Spleen (tissue), 11 donors: ENCODE measurements around the gene KCNF1. TPM values are rescaled to one million over a fixed set of nuclear protein-coding genes. Genes with fewer than 3 reads are reported as not detected.

Experiments
- DNase-seq: peaks from one replicate; pipeline ENCODE4 v3.0.0-alpha.2; 2020
- H3K27ac ChIP-seq, 8 donors: fragments of 200-600 bp; sonication (generic) in 7 of 8; 1 replicate in 4 of 8; 2 replicates in 4 of 8; pipeline versions ENCODE4 v1.5.0 to v1.8.0; 2016 to 2021; ENCODE audit warnings: inconsistent platforms in 4 of 8, mild to moderate bottlenecking in 4 of 8, moderate library complexity in 1 of 8
- H3K27me3 ChIP-seq, 7 donors: fragments of 200-600 bp; sonication (generic) in 6 of 7; replicated peaks in 1 of 7; 1 replicate in 4 of 7; 2 replicates in 3 of 7; pipeline versions ENCODE4 v1.5.0 to v1.8.0; 2016 to 2021; ENCODE audit warnings: inconsistent platforms in 3 of 7, mild to moderate bottlenecking in 1 of 7
- H3K36me3 ChIP-seq, 6 donors: fragments of 200-600 bp; sonication (generic) in 5 of 6; 1 replicate in 4 of 6; 2 replicates in 2 of 6; pipeline versions ENCODE4 v1.5.0 to v1.8.0; 2016 to 2021; ENCODE audit warnings: inconsistent platforms in 2 of 6
- H3K4me1 ChIP-seq, 6 donors: fragments of 200-600 bp; sonication (generic) in 5 of 6; 1 replicate in 3 of 6; 2 replicates in 3 of 6; pipeline versions ENCODE4 v1.5.0 to v1.8.0; 2016 to 2021; ENCODE audit warnings: inconsistent platforms in 3 of 6
- H3K4me3 ChIP-seq, 8 donors: fragments of 200-600 bp; sonication (generic) in 7 of 8; 1 replicate in 4 of 8; 2 replicates in 4 of 8; pipeline versions ENCODE4 v1.5.0 to v1.8.0; 2016 to 2021; ENCODE audit warnings: inconsistent platforms in 4 of 8, mild to moderate bottlenecking in 4 of 8, moderate library complexity in 2 of 8
- H3K9me3 ChIP-seq, 8 donors: fragments of 200-600 bp; sonication (generic) in 7 of 8; 1 replicate in 4 of 8; 2 replicates in 4 of 8; pipeline versions ENCODE4 v1.5.0 to v1.8.0; 2016 to 2021; ENCODE audit warnings: inconsistent platforms in 4 of 8
- CTCF ChIP-seq, 11 experiments: fragments of 200-600 bp in 7 of 11; fragments of 450-650 bp in 4 of 11; sonication (generic) in 4 of 11; IDR thresholded peaks in 8 of 11; conservative IDR thresholded peaks in 3 of 11; 1 replicate in 7 of 11; 2 replicates in 4 of 11; pipeline versions ENCODE4 v1.4.0 to v1.8.0; 2016 to 2021; ENCODE audit warnings: antibody characterized with exemption in 11 of 11, inconsistent platforms in 4 of 11, mild to moderate bottlenecking in 1 of 11
- POLR2A ChIP-seq, 3 donors: fragments of 450-650 bp; IDR thresholded peaks; one replicate each; pipeline ENCODE4 v1.5.1; 2017; ENCODE audit warnings: antibody characterized with exemption in 3 of 3, mild to moderate bottlenecking in 1 of 3
- POLR2AphosphoS5 ChIP-seq, 3 donors: sonication (generic); formaldehyde crosslinking; IDR thresholded peaks; one replicate each; pipeline ENCODE4 v1.5.1; 2017; ENCODE audit warnings: antibody characterized with exemption in 3 of 3
- WGBS, 5 donors: extraction: QIAGEN DNeasy Blood & Tissue Kit in 3 of 5; methylation state at CpG; one replicate each; pipeline versions ENCODE4 v1.1.5 to v1.1.7; 2013 to 2018; 5-methylcytosine and 5-hydroxymethylcytosine counted together
- intact Hi-C: fragments of 100-400 bp; cut with DNase I; formaldehyde crosslinking; loops from one replicate; pipeline ENCODE4 v1.15.0; 2023; ENCODE audit warnings: low total_unique reads
- polyA plus RNA-seq, 3 donors: library from polyadenylated mRNA; stranded (reverse); fragments of 200-250 nt; gene quantifications; one replicate each; pipeline ENCODE4 v1.2.1, GENCODE V29; 2013
- total RNA-seq, 7 donors: library from RNA; depleted of rRNA in 3 of 7; stranded (reverse); fragments of >200 nt in 3 of 7; fragmentation: NEBNext Ultra II Directional in 4 of 7; extraction: Animal tissue kit (Norgen Biotek cat#: 25700) in 4 of 7; gene quantifications; one replicate each; pipeline versions ENCODE4 v1.1.0 to v1.2.1, GENCODE V29; 2016 to 2021
- donor health status: healthy with polysubstance abuse.
- donor health status: DM: no; HTN: no; CAD: no; lungs with moderate emphysema.
- donor health status: DM: no; HTN: no; CAD: no.
- donor health status: Bipolar disorder and iron deficiency.
- donor health status: healthy.
- donor health status: DM: no; HTN: no; CAD: no.
- donor health status: DM: yes; HTN: yes; CAD: no.

The KCNF1 gene
- total and polyA plus RNA-seq, 10 donors: 0.16 to 1.2 (median 0.57) TPM; not detected in 3

- Histone ChIP-seq H3K4me3 (no peak overlapping the region), H3K9me3 (no peaks in the 10 kb centered on the region), H3K36me3 (no peaks in the 10 kb centered on the region), H3K27ac (no peak overlapping the region), H3K4me1 (no peaks in the 10 kb centered on the region), H3K27me3 (peaks cover 0 to 53% (median 0%) of the 10 kb centered on the region in 7 donors)
- DNase-seq: peak; percentile 48
- intact Hi-C loops: no loop called here
- TF ChIP-seq POLR2AphosphoS5 (IDR thresholded peaks at IDR 0.05): no peak
- TF ChIP-seq CTCF (IDR thresholded peaks at IDR 0.05 in 8 of 11, conservative IDR thresholded peaks at IDR 0.05 in 3 of 11): no peak
- no peak for TF ChIP-seq POLR2A (IDR thresholded peaks at IDR 0.05)
- 83 to 91% (median 89%) methylated on average over 11 of the region's 11 CpGs for WGBS, 5 donors
Measured at GRCh38 chr2:10947446-10948187, 35.9 kb downstream of the KCNF1 start.

- DNase-seq: peak; percentile 32
Measured at GRCh38 chr2:10948188-10948564, 36.4 kb downstream of the KCNF1 start.

GRCh38 chr2:10948606-10949230 is 37.0 kb downstream of the KCNF1 start:
- WGBS, 5 donors: 88 to 92% (median 90%) methylated on average over 15 of the region's 15 CpGs
- Histone ChIP-seq H3K36me3 (no peaks in the 10 kb centered on the region), H3K4me3 (no peak overlapping the region), H3K9me3 (no peaks in the 10 kb centered on the region), H3K27ac (no peak overlapping the region), H3K27me3 (peaks cover 0 to 53% (median 0%) of the 10 kb centered on the region in 7 donors), H3K4me1 (no peaks in the 10 kb centered on the region)
- no peak for TF ChIP-seq CTCF (IDR thresholded peaks at IDR 0.05 in 8 of 11, conservative IDR thresholded peaks at IDR 0.05 in 3 of 11)
- peak; percentile 69 for DNase-seq
- intact Hi-C loops: no loop called here

More at GRCh38 chr2:10948188-10948564, 36.4 kb downstream of the KCNF1 start:
- H3K4me1 ChIP-seq: no peaks in the 10 kb centered on the region
- TF ChIP-seq POLR2A (IDR thresholded peaks at IDR 0.05) (no peak), CTCF (IDR thresholded peaks at IDR 0.05 in 8 of 11, conservative IDR thresholded peaks at IDR 0.05 in 3 of 11) (no peak), POLR2AphosphoS5 (IDR thresholded peaks at IDR 0.05) (no peak)
- peaks cover 0 to 53% (median 0%) of the 10 kb centered on the region in 7 donors for H3K27me3 ChIP-seq
- WGBS, 5 donors: 88 to 93% (median 90%) methylated on average over 7 of the region's 7 CpGs
- H3K9me3 ChIP-seq: no peaks in the 10 kb centered on the region
- H3K4me3 ChIP-seq: no peak overlapping the region
- no peak overlapping the region for H3K27ac ChIP-seq
- intact Hi-C loops: no loop called here
- H3K36me3 ChIP-seq: no peaks in the 10 kb centered on the region

- H3K27ac ChIP-seq: no peak overlapping the region
- H3K27me3 ChIP-seq: peaks cover 0 to 44% (median 0%) of the 10 kb centered on the region in 7 donors
- WGBS, 5 donors: 47 to 69% (median 63%) methylated on average over 1 of the region's 1 CpG
- TF ChIP-seq POLR2A (IDR thresholded peaks at IDR 0.05): no peak
- no peak for TF ChIP-seq CTCF (IDR thresholded peaks at IDR 0.05 in 8 of 11, conservative IDR thresholded peaks at IDR 0.05 in 3 of 11)
- TF ChIP-seq POLR2AphosphoS5 (IDR thresholded peaks at IDR 0.05): no peak
- no peaks in the 10 kb centered on the region for H3K9me3 ChIP-seq
- H3K36me3 ChIP-seq: no peaks in the 10 kb centered on the region
- H3K4me1 ChIP-seq: no peaks in the 10 kb centered on the region
- intact Hi-C loops: no loop called here
- H3K4me3 ChIP-seq: no peak overlapping the region
- no peak for DNase-seq
Measured at GRCh38 chr2:10949835-10950234, 38.1 kb downstream of the KCNF1 start.
